GM19099 (cell line): ENCODE data around the gene IQCC.

Experiments used
- POLR2A ChIP-seq: IDR thresholded peaks from 3 replicates; pipeline ENCODE4 v1.6.1; 2011; ENCODE audit warnings: low read depth; ENCODE audit not compliant: insufficient read length; ENCODE audit errors: extremely low read depth

IQCC gene

DNA sequence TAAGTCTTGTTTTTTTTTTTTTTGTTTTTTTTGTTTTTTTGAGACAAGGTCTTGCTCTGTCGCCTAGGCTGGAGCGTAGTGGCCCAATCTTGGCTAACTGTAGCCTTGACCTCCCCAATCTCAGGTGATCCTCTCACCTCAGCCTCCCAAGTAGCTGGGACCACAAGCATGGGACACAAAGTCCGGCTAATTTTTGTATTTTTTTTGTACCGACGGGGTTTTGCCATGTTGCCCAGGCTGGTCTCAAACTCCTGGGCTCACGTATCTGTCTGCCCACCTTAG lies 51.7 kb downstream of the IQCC start:
- no peak for TF ChIP-seq POLR2A
